Measurements from ENCODE around the gene MCMBP.

The MCMBP gene

DNA sequence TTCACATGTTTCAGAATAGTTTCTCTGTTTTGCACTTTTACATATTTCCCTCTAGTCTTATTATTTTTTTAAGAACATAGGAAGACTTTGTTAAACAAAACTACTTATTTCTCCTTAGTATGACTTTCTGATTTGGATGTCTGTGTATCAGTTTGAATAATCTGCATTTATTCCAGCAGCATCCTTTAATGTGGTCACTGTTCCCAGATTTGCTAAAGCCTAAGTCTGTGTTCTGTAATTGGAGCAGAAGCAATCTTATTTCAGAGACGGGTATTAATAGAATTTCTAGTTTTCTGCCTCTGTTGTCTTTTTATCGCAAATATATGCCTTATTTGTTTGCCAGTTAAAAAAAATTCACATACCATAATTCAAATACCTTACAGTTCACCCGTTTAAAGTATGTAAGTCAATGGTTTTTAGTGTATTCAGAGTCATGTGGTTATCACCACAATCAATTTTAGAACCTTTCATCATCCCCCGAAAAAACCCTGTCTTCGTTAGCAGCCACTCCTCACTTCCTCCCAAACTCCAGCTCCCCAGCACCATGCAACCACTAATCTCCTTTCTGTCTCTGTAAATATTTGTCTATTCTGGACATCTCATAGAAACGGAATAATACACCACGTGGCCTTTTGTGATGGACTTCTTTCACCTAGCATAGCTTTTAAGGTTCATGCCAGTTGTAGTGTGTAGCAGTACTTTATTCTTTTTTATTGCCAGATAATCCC, 88.1 kb downstream of the MCMBP start:
- DNase-seq (ENCODE audit: low read depth in 2 of 2) = no peak

DNA sequence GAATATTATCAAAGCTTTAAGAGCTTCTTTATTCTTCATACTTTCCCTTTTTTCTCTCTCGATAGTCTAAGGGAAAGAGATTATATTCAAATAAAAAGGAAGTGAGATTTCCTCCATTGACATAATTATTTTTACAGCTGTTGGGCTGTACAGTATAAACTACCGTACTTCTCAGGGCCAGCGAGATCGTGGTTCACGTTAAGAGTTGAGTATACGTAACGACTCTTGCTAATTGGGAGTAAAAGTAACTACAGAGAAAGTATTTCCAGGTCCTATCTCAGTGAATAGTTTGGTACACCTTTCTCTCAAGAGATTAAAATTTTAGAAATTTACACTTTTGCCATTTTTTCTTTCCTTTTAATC, 89.0 kb downstream of the MCMBP start:
- DNase-seq (ENCODE audit: low read depth in 2 of 2) = no peak

DNA sequence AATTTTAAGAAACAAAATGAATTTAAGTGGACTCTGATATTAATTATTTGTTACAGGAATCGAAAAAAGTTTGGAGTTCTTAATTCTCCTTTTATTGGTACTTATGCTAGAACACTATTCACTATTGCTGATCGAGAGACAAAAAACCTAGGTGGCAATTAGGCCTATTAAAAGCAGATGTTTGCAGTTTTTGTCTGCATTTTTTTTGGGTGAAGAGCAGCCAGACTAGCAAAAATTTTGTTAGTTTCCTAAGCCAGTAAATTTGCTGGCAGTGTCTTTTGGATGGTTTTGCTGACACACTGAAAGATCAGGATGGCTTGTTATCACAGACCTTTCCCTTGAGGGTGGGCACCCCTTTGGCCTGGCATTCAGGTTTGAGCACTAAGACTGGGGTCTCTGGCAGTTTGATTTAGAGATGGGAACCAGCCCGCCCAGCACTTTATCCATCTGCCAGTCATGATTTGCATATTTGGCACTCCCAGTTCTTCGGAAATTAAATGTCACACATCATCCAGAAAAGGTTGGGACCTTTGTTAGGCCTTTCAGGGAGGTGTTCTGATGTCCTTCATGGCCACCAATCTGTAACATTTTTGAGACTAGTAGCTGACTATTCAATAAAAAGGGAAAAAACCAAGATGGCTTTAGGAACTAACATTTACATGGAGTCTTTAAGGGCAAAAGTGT, 89.5 kb downstream of the MCMBP start:
- no peak for DNase-seq (ENCODE audit: low read depth in 2 of 2)

DNA sequence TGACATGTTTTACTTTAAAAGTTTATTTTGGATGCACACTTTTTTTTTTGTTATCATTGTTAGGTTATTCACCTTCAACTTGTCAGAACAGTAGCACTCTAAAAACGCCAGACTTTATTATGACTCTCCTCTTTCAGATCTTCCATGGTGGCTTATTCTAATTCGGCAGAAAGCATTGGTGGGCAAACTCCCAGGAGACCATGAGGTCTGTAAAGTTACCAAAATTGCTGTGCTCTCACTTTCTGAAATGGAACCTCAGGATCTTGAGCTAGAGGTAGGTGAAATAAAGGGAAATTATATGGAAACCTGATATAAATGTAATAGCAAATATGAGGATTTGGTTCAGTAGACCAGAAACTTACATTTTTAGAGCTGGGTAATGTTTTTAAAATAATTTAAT, 91.1 kb downstream of the MCMBP start:
- no peak for DNase-seq (ENCODE audit: low read depth in 2 of 2)

DNA sequence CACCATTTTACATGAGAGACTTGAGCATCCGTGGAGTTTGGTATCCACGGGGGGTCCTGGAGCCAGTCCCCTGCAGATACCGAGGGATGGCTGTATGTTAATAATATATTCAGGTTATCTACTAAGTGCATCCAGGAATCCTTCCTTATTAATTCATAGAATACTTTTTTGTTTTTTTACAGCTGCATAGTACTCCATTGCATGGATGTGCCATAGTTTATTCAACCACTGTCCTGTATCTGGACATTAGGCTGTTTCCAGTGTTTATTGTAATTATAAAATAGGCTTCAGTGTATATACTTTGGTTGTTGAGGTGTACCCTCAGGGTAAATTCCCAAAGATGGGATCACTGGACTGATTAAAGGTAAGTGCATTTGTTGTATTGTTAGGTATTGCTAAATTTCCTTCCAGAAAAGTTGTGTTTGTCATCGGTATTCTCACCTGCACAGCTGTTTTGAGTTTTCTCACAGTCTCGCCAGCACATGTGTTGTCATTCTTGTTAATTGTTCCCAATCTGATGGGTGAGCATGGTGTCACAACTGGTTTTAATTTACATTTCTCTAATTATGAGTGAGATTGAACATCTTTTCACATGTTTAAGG, 91.7 kb downstream of the MCMBP start:
- no peak for DNase-seq (ENCODE audit: low read depth in 2 of 2)
